ENCODE data around the gene LARP7.
"Not testable (repeated sequence)": the region's sequence is repeated elsewhere in the genome, so short reads cannot be mapped to it uniquely, and the experiment has no call there.

LARP7 gene

GRCh38 chr4:112702892-112703291, 65.9 kb downstream of the LARP7 start:
- Histone ChIP-seq H3K4me3 (replicated peaks; ENCODE audit: low read depth, low read length) (no peak overlapping the region), H3K27me3 (replicated peaks; ENCODE audit: control insufficient read depth, insufficient read depth, low read length) (no peaks in the 10 kb centered on the region), H3K36me3 (ENCODE audit: control insufficient read depth, insufficient read depth, low read length) (no peaks in the 10 kb centered on the region)
- no peak for DNase-seq (ENCODE audit: extremely low read depth, insufficient read length)
- TF ChIP-seq, protein P1, sequence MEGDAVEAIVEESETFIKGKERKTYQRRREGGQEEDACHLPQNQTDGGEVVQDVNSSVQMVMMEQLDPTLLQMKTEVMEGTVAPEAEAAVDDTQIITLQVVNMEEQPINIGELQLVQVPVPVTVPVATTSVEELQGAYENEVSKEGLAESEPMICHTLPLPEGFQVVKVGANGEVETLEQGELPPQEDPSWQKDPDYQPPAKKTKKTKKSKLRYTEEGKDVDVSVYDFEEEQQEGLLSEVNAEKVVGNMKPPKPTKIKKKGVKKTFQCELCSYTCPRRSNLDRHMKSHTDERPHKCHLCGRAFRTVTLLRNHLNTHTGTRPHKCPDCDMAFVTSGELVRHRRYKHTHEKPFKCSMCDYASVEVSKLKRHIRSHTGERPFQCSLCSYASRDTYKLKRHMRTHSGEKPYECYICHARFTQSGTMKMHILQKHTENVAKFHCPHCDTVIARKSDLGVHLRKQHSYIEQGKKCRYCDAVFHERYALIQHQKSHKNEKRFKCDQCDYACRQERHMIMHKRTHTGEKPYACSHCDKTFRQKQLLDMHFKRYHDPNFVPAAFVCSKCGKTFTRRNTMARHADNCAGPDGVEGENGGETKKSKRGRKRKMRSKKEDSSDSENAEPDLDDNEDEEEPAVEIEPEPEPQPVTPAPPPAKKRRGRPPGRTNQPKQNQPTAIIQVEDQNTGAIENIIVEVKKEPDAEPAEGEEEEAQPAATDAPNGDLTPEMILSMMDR (IDR thresholded peaks at IDR 0.05; ENCODE audit: insufficient read depth, low read length, poor library complexity, severe bottlenecking), result no peak

- Histone ChIP-seq H3K4me3 (replicated peaks; ENCODE audit: low read depth, low read length) (no peak overlapping the region), H3K27me3 (replicated peaks; ENCODE audit: control insufficient read depth, insufficient read depth, low read length) (no peaks in the 10 kb centered on the region), H3K36me3 (ENCODE audit: control insufficient read depth, insufficient read depth, low read length) (no peaks in the 10 kb centered on the region)
- DNase-seq (ENCODE audit: extremely low read depth, insufficient read length), result no peak
- TF ChIP-seq, protein P1 (IDR thresholded peaks at IDR 0.05; ENCODE audit: insufficient read depth, low read length, poor library complexity, severe bottlenecking), result no peak
Observed at GRCh38 chr4:112704322-112704721, 67.4 kb downstream of the LARP7 start.

DNA sequence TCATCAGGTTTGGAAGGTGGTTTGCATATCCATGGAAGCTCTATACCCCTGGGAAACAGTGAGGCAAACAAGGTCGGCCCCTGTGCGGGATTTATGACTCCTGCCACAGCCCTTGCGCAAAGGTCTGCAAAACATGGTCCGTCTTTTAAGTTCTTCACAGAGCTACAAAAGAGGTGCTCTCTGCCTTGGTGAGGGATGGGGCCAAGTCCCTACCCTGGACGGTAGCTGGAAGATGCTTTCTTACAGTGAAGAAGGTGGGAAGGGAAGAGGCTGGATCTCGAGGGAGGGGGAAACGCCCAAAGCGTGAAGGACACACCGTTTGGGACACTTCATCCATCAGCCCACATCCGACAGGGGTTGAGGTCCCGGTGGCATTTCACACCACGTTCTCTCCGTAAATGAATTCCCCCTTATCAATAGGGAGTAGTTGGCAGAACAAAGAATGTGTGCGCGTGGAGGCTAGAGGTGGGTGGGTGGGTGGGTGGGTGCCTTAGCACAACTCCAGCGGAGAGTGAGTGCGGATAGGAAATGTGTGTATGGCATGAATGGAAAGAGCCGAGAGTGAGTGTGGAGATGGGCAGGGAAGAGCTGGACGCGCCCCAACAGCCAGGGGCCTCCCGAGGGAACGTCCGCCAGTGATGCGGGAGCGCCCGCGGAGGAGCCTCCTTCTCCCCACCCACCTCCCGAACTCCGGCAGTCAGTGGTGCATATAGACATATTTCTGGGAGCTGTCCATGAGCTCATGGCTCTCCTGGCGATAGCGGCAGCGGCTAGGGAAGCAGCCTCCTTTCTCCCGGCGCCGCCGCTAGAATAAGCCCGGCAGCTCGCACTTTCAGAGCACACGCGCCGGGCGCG, 68.3 kb downstream of the LARP7 start:
- peak; percentile 18 for DNase-seq (ENCODE audit: extremely low read depth, insufficient read length)
- H3K27me3 ChIP-seq (replicated peaks; ENCODE audit: control insufficient read depth, insufficient read depth, low read length), result no peaks in the 10 kb centered on the region
- no peaks in the 10 kb centered on the region for H3K36me3 ChIP-seq (ENCODE audit: control insufficient read depth, insufficient read depth, low read length)
- TF ChIP-seq, protein P1 (IDR thresholded peaks at IDR 0.05; ENCODE audit: insufficient read depth, low read length, poor library complexity, severe bottlenecking), result no peak
- H3K4me3 ChIP-seq (replicated peaks; ENCODE audit: low read depth, low read length), result peak overlapping the region; percentile 59

DNA sequence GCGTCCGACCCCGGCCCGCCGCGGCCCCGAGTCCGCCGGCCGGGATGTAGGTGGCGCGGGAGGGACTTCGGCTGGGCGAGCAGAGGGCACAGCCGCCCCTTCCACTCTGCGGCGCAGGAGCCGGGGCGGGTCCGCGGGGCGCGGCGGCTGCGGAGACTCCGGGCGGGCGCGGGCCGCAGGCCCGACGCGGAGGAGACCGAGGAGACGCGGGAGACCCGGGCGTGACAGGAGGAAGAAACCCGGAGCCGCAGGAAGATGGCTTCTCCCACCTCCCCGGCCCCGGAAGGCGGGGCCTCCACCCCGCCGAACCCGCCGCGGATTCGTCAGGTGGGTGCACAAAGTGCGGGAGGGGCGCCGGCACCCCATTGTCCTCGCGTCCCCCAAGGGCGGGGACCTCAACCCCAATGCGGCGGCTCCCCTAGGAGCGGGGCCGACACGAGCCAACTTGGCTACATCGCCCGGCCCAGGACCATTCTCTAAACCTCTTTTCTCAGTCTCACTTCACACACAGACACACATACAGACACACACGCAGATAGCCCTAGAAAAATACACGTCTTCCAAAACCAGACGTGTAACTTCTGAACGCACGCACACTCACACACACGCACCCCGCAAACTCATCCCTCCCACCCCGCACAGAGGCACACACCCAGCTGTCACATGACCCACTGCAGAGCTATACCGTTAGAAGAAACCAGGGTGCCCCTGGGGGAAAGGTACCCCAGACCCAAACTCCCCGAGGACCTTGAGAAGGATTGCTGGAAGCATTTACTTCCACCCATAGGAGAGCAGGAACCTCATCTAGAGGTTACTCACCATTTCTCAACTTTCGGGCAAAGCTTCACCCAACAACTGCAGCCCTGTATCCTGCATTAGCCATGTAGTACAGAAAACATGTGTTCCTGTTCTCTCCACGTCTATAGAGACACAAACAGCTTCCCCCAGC, 69.2 kb downstream of the LARP7 start:
- not testable (repeated sequence) for H3K36me3 ChIP-seq (ENCODE audit: control insufficient read depth, insufficient read depth, low read length); H3K27me3 ChIP-seq (replicated peaks; ENCODE audit: control insufficient read depth, insufficient read depth, low read length)
- H3K4me3 ChIP-seq (replicated peaks; ENCODE audit: low read depth, low read length), result peak overlapping the region; percentile 71
- peak; percentile 54 for DNase-seq (ENCODE audit: extremely low read depth, insufficient read length)

DNA sequence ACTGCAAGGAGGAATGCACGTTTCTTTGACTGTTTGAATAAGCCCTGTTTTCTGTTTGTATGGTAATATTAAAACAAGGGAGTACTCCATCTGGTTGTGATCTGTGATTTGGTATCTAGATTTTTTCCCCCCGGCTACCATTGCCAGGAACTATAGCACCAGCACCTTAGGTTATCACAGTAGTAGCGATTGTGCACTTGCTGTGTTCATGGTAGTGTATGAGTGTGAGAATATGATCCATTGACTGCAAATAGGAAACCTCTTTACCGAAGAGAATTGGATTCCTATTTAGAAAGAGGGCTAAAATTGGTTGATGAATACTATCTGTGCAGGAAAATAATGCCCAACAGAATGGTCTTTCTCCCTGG, 69.9 kb downstream of the LARP7 start:
- Histone ChIP-seq H3K27me3 (replicated peaks; ENCODE audit: control insufficient read depth, insufficient read depth, low read length) (no peaks in the 10 kb centered on the region), H3K4me3 (replicated peaks; ENCODE audit: low read depth, low read length) (peak overlapping the region; percentile 71; the same call in 1 of the 2 replicates), H3K36me3 (ENCODE audit: control insufficient read depth, insufficient read depth, low read length) (no peaks in the 10 kb centered on the region)
- DNase-seq (ENCODE audit: extremely low read depth, insufficient read length), result no peak
- TF ChIP-seq, protein P1 (IDR thresholded peaks at IDR 0.05; ENCODE audit: insufficient read depth, low read length, poor library complexity, severe bottlenecking), result no peak

All from GM06990 (cell line).